SK-N-SH (cell line): ENCODE data around the gene PSMF1. TPM values are rescaled to one million over a fixed set of nuclear protein-coding genes. Genes with fewer than 3 reads are reported as not detected.
"Not testable (repeated sequence)": the region's sequence is repeated elsewhere in the genome, so short reads cannot be mapped to it uniquely, and the experiment has no call there.

Source experiments
- CTCF ChIA-PET: fragments of 300-600, 350-600 bp; formaldehyde crosslinking; extraction: SDS; loops from one replicate; lab custom pipeline; 2021; lab: Yijun Ruan, JAX
- POLR2A ChIA-PET: fragments of 350-600 bp; sonication (Branson Sonifier 250); formaldehyde crosslinking; extraction: SDS; loops from one replicate; lab custom pipeline; 2020; ENCODE audit warnings: antibody characterized with exemption, inconsistent platforms; lab: Yijun Ruan, JAX
- DNase-seq: peaks from one replicate; pipeline ENCODE4 v3.0.0; 2012
- H2AFZ ChIP-seq: fragments of 200-600 bp; sonication (generic); 2 replicates; pipeline ENCODE4 v1.8.1; 2016; ENCODE audit warnings: antibody characterized with exemption, mild to moderate bottlenecking, low read depth
- H3F3A ChIP-seq: fragments of 200-600 bp; sonication (generic); replicated peaks from 2 replicates; pipeline ENCODE3; 2016; ENCODE audit warnings: antibody characterized with exemption, mild to moderate bottlenecking; ENCODE audit not compliant: insufficient read depth
- H3K27ac ChIP-seq, 2 experiments: fragments of 200-500 bp in 1 of 2; fragments of 200-600 bp in 1 of 2; sonication (Bioruptor generic) in 1 of 2; sonication (generic), shearing (Covaris generic) in 1 of 2; 2 replicates each; pipeline versions ENCODE4 v1.5.1 to v1.6.1; 2014 to 2016; ENCODE audit warnings: low read depth in 2 of 2, inconsistent platforms in 1 of 2, low read length in 1 of 2, mild to moderate bottlenecking in 1 of 2, mixed read lengths in 1 of 2
- H3K27me3 ChIP-seq: fragments of 200-600 bp; sonication (generic), shearing (Covaris generic); 2 replicates; pipeline ENCODE4 v1.6.1; 2016; ENCODE audit warnings: mixed run types; ENCODE audit not compliant: insufficient read depth
- H3K36me3 ChIP-seq, 2 experiments: fragments of 200-500 bp in 1 of 2; fragments of 200-600 bp in 1 of 2; sonication (Bioruptor generic) in 1 of 2; sonication (generic) in 1 of 2; replicated peaks in 1 of 2; 2 replicates each; pipeline versions ENCODE3 to v1.5.1; 2014 to 2016; ENCODE audit warnings: low read length in 1 of 2, mild to moderate bottlenecking in 1 of 2; ENCODE audit not compliant: insufficient read depth in 2 of 2, control insufficient read depth in 1 of 2
- H3K4me1 ChIP-seq, 2 experiments: fragments of 200-500 bp in 1 of 2; fragments of 200-600 bp in 1 of 2; sonication (Bioruptor generic) in 1 of 2; sonication (generic), shearing (Covaris generic) in 1 of 2; 2 replicates each; pipeline versions ENCODE4 v1.5.1 to v1.6.1; 2014 to 2016; ENCODE audit warnings: low read depth in 1 of 2, low read length in 1 of 2, mixed run types in 1 of 2; ENCODE audit not compliant: insufficient read depth in 2 of 2, control insufficient read depth in 1 of 2
- H3K4me2 ChIP-seq: fragments of 200-600 bp; sonication (generic), shearing (Covaris generic); 2 replicates; pipeline ENCODE4 v1.6.1; 2017; ENCODE audit warnings: mixed run types
- H3K4me3 ChIP-seq, 2 experiments: fragments of 200-500 bp in 1 of 2; fragments of 200-600 bp in 1 of 2; sonication (Bioruptor generic) in 1 of 2; sonication (generic), shearing (Covaris generic) in 1 of 2; 2 replicates each; pipeline versions ENCODE4 v1.5.1 to v1.8.1; 2014 to 2016; ENCODE audit warnings: low read depth in 2 of 2, inconsistent platforms in 1 of 2, low read length in 1 of 2, mild to moderate bottlenecking in 1 of 2, mixed read lengths in 1 of 2, moderate library complexity in 1 of 2
- H3K79me2 ChIP-seq: fragments of 200-600 bp; sonication (generic); 2 replicates; pipeline ENCODE4 v1.8.1; 2017; ENCODE audit warnings: mild to moderate bottlenecking; ENCODE audit not compliant: insufficient read depth
- H3K9ac ChIP-seq: fragments of 200-600 bp; sonication (generic); 2 replicates; pipeline ENCODE4 v1.6.1; 2017; ENCODE audit warnings: mixed run types
- H3K9me2 ChIP-seq: fragments of 200-600 bp; sonication (generic); 2 replicates; pipeline ENCODE4 v1.6.1; 2017; ENCODE audit warnings: mixed run types
- H3K9me3 ChIP-seq: fragments of 200-600 bp; sonication (generic); 2 replicates; pipeline ENCODE4 v1.6.1; 2017; ENCODE audit warnings: mixed run types, mild to moderate bottlenecking, moderate library complexity
- H4K20me1 ChIP-seq: fragments of 200-600 bp; sonication (generic); 2 replicates; pipeline ENCODE4 v1.6.1; 2017; ENCODE audit warnings: mild to moderate bottlenecking, mixed run types; ENCODE audit not compliant: insufficient read depth
- GATA2 ChIP-seq: sonication (generic); formaldehyde crosslinking; IDR thresholded peaks from 2 replicates; pipeline ENCODE4 v1.5.0; 2020; ENCODE audit warnings: mild to moderate bottlenecking, missing genetic modification reagents
- MAX ChIP-seq: IDR thresholded peaks from 2 replicates; pipeline ENCODE4 v1.4.0; 2012; ENCODE audit warnings: low read depth
- MEF2A ChIP-seq: IDR thresholded peaks from 2 replicates; pipeline ENCODE4 v1.4.0; 2012; ENCODE audit warnings: low read depth, borderline replicate concordance
- NRF1 ChIP-seq: IDR thresholded peaks from 2 replicates; pipeline ENCODE4 v1.6.1; 2012; ENCODE audit warnings: low read depth, mild to moderate bottlenecking, low read length
- POLR2AphosphoS5 ChIP-seq: IDR thresholded peaks from 2 replicates; pipeline ENCODE4 v1.6.1; 2012; ENCODE audit warnings: low read depth, low read length
- TEAD4 ChIP-seq: IDR thresholded peaks from 2 replicates; pipeline ENCODE4 v1.4.0; 2012; ENCODE audit warnings: mild to moderate bottlenecking, borderline replicate concordance; ENCODE audit not compliant: insufficient read depth
- YY1 ChIP-seq: IDR thresholded peaks from 2 replicates; pipeline ENCODE4 v1.4.0; 2012; ENCODE audit warnings: low read depth, mild to moderate bottlenecking
- WGBS: methylation state at CpG from one replicate; pipeline ENCODE4 v1.1.6; 2017; ENCODE audit warnings: low lambda C conversion rate; 5-methylcytosine and 5-hydroxymethylcytosine counted together
- polyA plus RNA-seq, 3 experiments: library from polyadenylated mRNA; depleted of rRNA; stranded (reverse); fragments of >200 nt; gene quantifications; 2 replicates each; pipeline ENCODE4 v1.2.3, GENCODE V29; 2012

PSMF1 gene
- polyA plus RNA-seq, 1 of the 3 experiments (the other 2 are of a cell fraction) = 103 TPM

- ChIA-PET CTCF (no interaction called here), POLR2A (no interaction called here)
- H3K4me3 ChIP-seq = no peak overlapping the region
- H3K9ac ChIP-seq = no peak overlapping the region
- no peaks in the 10 kb centered on the region for H3F3A ChIP-seq
- no peak for DNase-seq
- H3K27ac ChIP-seq = no peak overlapping the region
- H3K27me3 ChIP-seq = no peaks in the 10 kb centered on the region
- no peaks in the 10 kb centered on the region for H3K9me3 ChIP-seq
- no peak overlapping the region for H2AFZ ChIP-seq
- TF ChIP-seq YY1 = no peak
- TF ChIP-seq MEF2A = no peak
- no peak for TF ChIP-seq NRF1
- TF ChIP-seq POLR2AphosphoS5 = no peak
- TF ChIP-seq TEAD4 = no peak
- no peak for TF ChIP-seq MAX
- TF ChIP-seq GATA2 (CRISPR knock-in tag) = no peak
- H4K20me1 ChIP-seq = no peaks in the 10 kb centered on the region
- WGBS = 70% methylated on average over 11 of the region's 11 CpGs
- H3K4me2 ChIP-seq = no peak overlapping the region
- no peaks in the 10 kb centered on the region for H3K9me2 ChIP-seq
- H3K79me2 ChIP-seq = no peaks in the 10 kb centered on the region
- no peaks in the 10 kb centered on the region; a peak in 1 of 4 replicates for H3K4me1 ChIP-seq
- H3K36me3 ChIP-seq = no peaks in the 10 kb centered on the region
Measured at GRCh38 chr20:1215386-1216170, 97.2 kb downstream of the PSMF1 start.

DNA sequence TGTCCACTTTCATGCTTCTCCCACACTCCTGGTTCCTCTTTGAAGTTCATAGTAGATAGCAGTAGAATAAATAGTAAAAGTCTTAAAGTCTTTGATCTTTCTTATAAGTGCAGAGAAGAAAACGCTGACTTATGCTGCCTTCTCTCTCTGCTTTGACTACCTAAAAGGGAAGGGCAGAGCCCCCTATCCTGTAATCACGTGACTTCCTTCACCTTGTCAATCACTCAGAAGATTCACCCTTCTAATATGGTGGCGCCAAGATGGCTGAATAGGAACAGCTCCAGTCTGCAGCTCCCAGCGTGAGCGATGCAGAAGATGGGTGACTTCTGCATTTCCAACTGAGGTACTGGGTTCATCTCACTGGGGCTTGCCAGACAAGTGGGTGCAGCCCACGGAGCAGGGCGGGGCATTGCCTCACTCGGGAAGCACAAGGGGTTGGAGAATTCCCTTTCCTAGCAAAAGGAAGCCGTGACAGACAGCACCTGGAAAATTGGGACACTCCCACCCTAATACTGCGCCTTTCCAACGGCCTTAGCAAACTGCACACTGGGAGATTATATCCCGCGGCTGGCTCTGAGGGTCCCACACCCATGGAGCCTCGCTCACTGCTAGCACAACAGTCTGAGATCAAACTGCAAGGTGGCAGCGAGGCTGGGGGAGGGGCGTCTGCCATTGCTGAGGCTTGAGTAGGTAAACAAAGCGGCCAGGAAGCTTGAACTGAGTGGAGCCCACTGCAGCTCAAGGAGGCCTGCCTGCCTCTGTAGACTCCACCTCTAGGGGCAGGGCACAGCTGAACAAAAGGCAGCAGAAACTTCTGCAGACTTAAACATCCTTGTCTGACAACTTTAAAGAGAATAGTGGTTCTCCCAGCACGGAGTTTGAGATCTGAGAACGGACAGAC is 98.4 kb downstream of the PSMF1 start:
- WGBS = 65% methylated on average over 4 of the region's 19 CpGs
- not testable (repeated sequence) for H3K27me3 ChIP-seq, H3K4me2 ChIP-seq

More for the DNA sequence above, 98.4 kb downstream of the PSMF1 start:
- H3K27ac ChIP-seq, H3K4me3 ChIP-seq, H3K36me3 ChIP-seq, H3K9me3 ChIP-seq, DNase-seq, H3K79me2 ChIP-seq, H3K9ac ChIP-seq, H4K20me1 ChIP-seq, H3F3A ChIP-seq, H2AFZ ChIP-seq, POLR2A ChIA-PET, H3K9me2 ChIP-seq, H3K4me1 ChIP-seq, CTCF ChIA-PET: not testable (repeated sequence)

Other genes with a start within 250 kb of the PSMF1 start
- gene ANGPT4, start 202.3 kb upstream of the PSMF1 start, polyA plus RNA-seq (2012; rRNA removed) = not detected in 2 replicates
- 0.03 TPM in 1 of 2 replicates, not detected in the other for gene RSPO4, start 116.3 kb upstream of the PSMF1 start, polyA plus RNA-seq (2012; rRNA removed)
- 1.8 and 2.6 TPM in 2 replicates for gene TMEM74B, start 66.4 kb downstream of the PSMF1 start, polyA plus RNA-seq (2012; rRNA removed)
- gene C20orf202, start 84.9 kb downstream of the PSMF1 start, polyA plus RNA-seq (2012; rRNA removed) = not detected in 2 replicates
- 0.03 TPM in 1 of 2 replicates, not detected in the other for gene RAD21L1, start 107.4 kb downstream of the PSMF1 start, polyA plus RNA-seq (2012; rRNA removed)
- 2.2 and 2.5 TPM in 2 replicates for gene SNPH, start 147.7 kb downstream of the PSMF1 start, polyA plus RNA-seq (2012; rRNA removed)
- 3.0 and 4.0 TPM in 2 replicates for gene SDCBP2, start 210.5 kb downstream of the PSMF1 start, polyA plus RNA-seq (2012; rRNA removed)